ENCODE data around the gene TOM1L1. TPM values are rescaled to one million over a fixed set of nuclear protein-coding genes. Genes with fewer than 3 reads are reported as not detected.

TOM1L1 gene
- total RNA-seq, 2 experiments from 2014 or later = not detected

GRCh38 chr17:54950116-54950515 lies 49.5 kb downstream of the TOM1L1 start:
- Mint-ChIP-seq H3K27ac (no peak overlapping the region), H3K4me1 (ENCODE audit: low read depth) (no peaks in the 10 kb centered on the region), H3K36me3 (ENCODE audit: low read depth) (no peaks in the 10 kb centered on the region), H3K4me3 (no peak overlapping the region), H3K9me3 (no peaks in the 10 kb centered on the region), H3K27me3 (peaks cover 8% of the 10 kb centered on the region)
- CTCF ChIA-PET = no interaction called here
- H3K27ac ChIP-seq (ENCODE audit: low read depth in 1 of 2, low read length in 2 of 2) = no peak overlapping the region
- no peaks in the 10 kb centered on the region for H3K4me1 ChIP-seq (ENCODE audit: insufficient read depth, low read length)
- DNase-seq = no peak
- no peak for ATAC-seq (ENCODE audit: poor library complexity)
- POLR2A ChIA-PET = no interaction called here
- H3K36me3 ChIP-seq (ENCODE audit: insufficient read depth, low read length) = no peaks in the 10 kb centered on the region
- peaks cover 0 to 6% of the 10 kb centered on the region in 2 experiments for H3K27me3 ChIP-seq (ENCODE audit: control insufficient read depth in 1 of 2, insufficient read depth in 2 of 2, low read length in 2 of 2)
- H3K4me3 ChIP-seq (ENCODE audit: low read length) = no peak overlapping the region
- intact Hi-C loops (cut with DNase I, micrococcal nuclease) = no loop called here
- no peak for TF ChIP-seq CTCF (IDR thresholded peaks at IDR 0.05)
- no peaks in the 10 kb centered on the region for H3K9me3 ChIP-seq (ENCODE audit: control insufficient read depth in 1 of 2, insufficient read depth in 1 of 2, low read length in 2 of 2)

- no peak for DNase-seq
- H3K27me3 ChIP-seq (ENCODE audit: control insufficient read depth in 1 of 2, insufficient read depth in 2 of 2, low read length in 2 of 2) = peaks cover 0 to 6% of the 10 kb centered on the region in 2 experiments
- ChIA-PET CTCF (no interaction called here), POLR2A (no interaction called here)
- no peak overlapping the region for H3K4me3 Mint-ChIP-seq
- H3K9me3 ChIP-seq (ENCODE audit: control insufficient read depth in 1 of 2, insufficient read depth in 1 of 2, low read length in 2 of 2) = no peaks in the 10 kb centered on the region
- no peaks in the 10 kb centered on the region for H3K9me3 Mint-ChIP-seq
- H3K4me3 ChIP-seq (ENCODE audit: low read length) = no peak overlapping the region
- H3K27me3 Mint-ChIP-seq = peaks cover 7% of the 10 kb centered on the region
- H3K4me1 Mint-ChIP-seq (ENCODE audit: low read depth) = no peaks in the 10 kb centered on the region
- H3K36me3 Mint-ChIP-seq (ENCODE audit: low read depth) = no peaks in the 10 kb centered on the region
- no peak for ATAC-seq (ENCODE audit: poor library complexity)
- intact Hi-C loops (cut with DNase I, micrococcal nuclease) = no loop called here
- H3K27ac Mint-ChIP-seq = no peak overlapping the region
- H3K4me1 ChIP-seq (ENCODE audit: insufficient read depth, low read length) = no peaks in the 10 kb centered on the region
- H3K27ac ChIP-seq (ENCODE audit: low read depth in 1 of 2, low read length in 2 of 2) = no peak overlapping the region
- H3K36me3 ChIP-seq (ENCODE audit: insufficient read depth, low read length) = no peaks in the 10 kb centered on the region
- no peak for TF ChIP-seq CTCF (IDR thresholded peaks at IDR 0.05)
Observed at GRCh38 chr17:54951286-54951685, 50.6 kb downstream of the TOM1L1 start.

GRCh38 chr17:54956791-54957190 lies 56.1 kb downstream of the TOM1L1 start:
- Mint-ChIP-seq H3K27ac (no peak overlapping the region), H3K9me3 (no peaks in the 10 kb centered on the region), H3K4me1 (ENCODE audit: low read depth) (no peaks in the 10 kb centered on the region), H3K4me3 (no peak overlapping the region), H3K27me3 (no peaks in the 10 kb centered on the region), H3K36me3 (ENCODE audit: low read depth) (peaks cover 44% of the 10 kb centered on the region)
- H3K4me1 ChIP-seq (ENCODE audit: insufficient read depth, low read length) = no peaks in the 10 kb centered on the region
- TF ChIP-seq CTCF (IDR thresholded peaks at IDR 0.05) = no peak
- H3K27ac ChIP-seq (ENCODE audit: low read depth in 1 of 2, low read length in 2 of 2) = no peak overlapping the region
- H3K4me3 ChIP-seq (ENCODE audit: low read length) = no peak overlapping the region
- H3K9me3 ChIP-seq (ENCODE audit: control insufficient read depth in 1 of 2, insufficient read depth in 1 of 2, low read length in 2 of 2) = no peaks in the 10 kb centered on the region
- H3K36me3 ChIP-seq (ENCODE audit: insufficient read depth, low read length) = peaks cover 30% of the 10 kb centered on the region
- DNase-seq (no peak), ATAC-seq (ENCODE audit: poor library complexity) (no peak)
- POLR2A ChIA-PET = no interaction called here
- CTCF ChIA-PET = no interaction called here
- intact Hi-C loops (cut with DNase I, micrococcal nuclease) = no loop called here
- H3K27me3 ChIP-seq (ENCODE audit: control insufficient read depth in 1 of 2, insufficient read depth in 2 of 2, low read length in 2 of 2) = no peaks in the 10 kb centered on the region
